ENCODE data around the gene RAB6B.

DNA sequence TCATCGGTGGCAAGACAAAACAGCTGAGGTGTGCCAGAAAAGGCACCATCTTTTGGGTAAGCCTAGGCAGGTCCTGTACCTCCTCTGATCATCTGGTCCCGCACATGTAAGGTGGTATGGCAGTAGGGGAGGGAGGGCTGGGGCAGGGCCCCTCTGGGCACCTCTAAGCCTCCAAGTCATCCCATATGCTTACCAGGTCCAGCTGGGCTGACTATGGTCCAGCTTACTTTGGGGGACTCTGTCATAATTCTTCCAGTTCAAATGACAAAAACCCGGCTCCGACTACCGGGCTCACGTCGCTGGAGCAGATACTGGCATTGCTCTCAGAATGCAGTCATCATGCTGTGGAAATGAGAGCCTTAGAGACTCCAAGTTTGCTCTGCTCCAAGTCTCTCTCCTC lies 1.9 kb upstream of the RAB6B start:
- TF ChIP-seq, protein P1, sequence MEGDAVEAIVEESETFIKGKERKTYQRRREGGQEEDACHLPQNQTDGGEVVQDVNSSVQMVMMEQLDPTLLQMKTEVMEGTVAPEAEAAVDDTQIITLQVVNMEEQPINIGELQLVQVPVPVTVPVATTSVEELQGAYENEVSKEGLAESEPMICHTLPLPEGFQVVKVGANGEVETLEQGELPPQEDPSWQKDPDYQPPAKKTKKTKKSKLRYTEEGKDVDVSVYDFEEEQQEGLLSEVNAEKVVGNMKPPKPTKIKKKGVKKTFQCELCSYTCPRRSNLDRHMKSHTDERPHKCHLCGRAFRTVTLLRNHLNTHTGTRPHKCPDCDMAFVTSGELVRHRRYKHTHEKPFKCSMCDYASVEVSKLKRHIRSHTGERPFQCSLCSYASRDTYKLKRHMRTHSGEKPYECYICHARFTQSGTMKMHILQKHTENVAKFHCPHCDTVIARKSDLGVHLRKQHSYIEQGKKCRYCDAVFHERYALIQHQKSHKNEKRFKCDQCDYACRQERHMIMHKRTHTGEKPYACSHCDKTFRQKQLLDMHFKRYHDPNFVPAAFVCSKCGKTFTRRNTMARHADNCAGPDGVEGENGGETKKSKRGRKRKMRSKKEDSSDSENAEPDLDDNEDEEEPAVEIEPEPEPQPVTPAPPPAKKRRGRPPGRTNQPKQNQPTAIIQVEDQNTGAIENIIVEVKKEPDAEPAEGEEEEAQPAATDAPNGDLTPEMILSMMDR (IDR thresholded peaks at IDR 0.05), result no peak
- TF ChIP-seq POLR2A (IDR thresholded peaks at IDR 0.05), result no peak

Data from breast epithelium (tissue), 3 donors.